ENCODE measurements around the gene PCDHGA6.
A peak's percentile ranks its signal among the peaks of the same experiment; 100 is the strongest.
"Not testable (repeated sequence)": the region's sequence is repeated elsewhere in the genome, so short reads cannot be mapped to it uniquely, and the experiment has no call there.

PCDHGA6 gene

GRCh38 chr5:141394401-141395187 is 20.9 kb downstream of the PCDHGA6 start:
- not testable (repeated sequence) for H3K23ac ChIP-seq (ENCODE audit: low read length in 2 of 2); H3K14ac ChIP-seq (ENCODE audit: low read length in 2 of 2); H2BK15ac ChIP-seq (ENCODE audit: low read depth, poor library complexity, severe bottlenecking); H3K4me2 ChIP-seq (ENCODE audit: low read length, poor library complexity, severe bottlenecking); H2BK5ac ChIP-seq (ENCODE audit: low read depth, low read length, poor library complexity, severe bottlenecking); H3K27me3 ChIP-seq (ENCODE audit: control insufficient read depth in 1 of 2, insufficient read depth in 1 of 2, low read length in 2 of 2); H3K4ac ChIP-seq (ENCODE audit: low read depth in 1 of 2, low read length in 2 of 2); H2AK5ac ChIP-seq (ENCODE audit: low read length, severe bottlenecking); H2AFZ ChIP-seq (ENCODE audit: low read depth, low read length); H3K27ac ChIP-seq (ENCODE audit: low read length, poor library complexity, severe bottlenecking); H4K91ac ChIP-seq (ENCODE audit: low read length); H2BK12ac ChIP-seq (ENCODE audit: low read length in 2 of 2); H4K8ac ChIP-seq (ENCODE audit: low read length); H3K9ac ChIP-seq (ENCODE audit: low read length); H3K4me1 ChIP-seq (ENCODE audit: control insufficient read depth, insufficient read depth, low read depth, low read length); H3K18ac ChIP-seq (ENCODE audit: low read depth in 1 of 2, low read length in 2 of 2); H2BK120ac ChIP-seq (ENCODE audit: low read depth, low read length); DNase-seq
- peaks cover 66% of the 10 kb centered on the region for H3K9me3 ChIP-seq (ENCODE audit: control insufficient read depth, low read length)
- H3K79me1 ChIP-seq (replicated peaks; ENCODE audit: low read length, poor library complexity, severe bottlenecking): peaks cover 19% of the 10 kb centered on the region
- peak overlapping the region in 1 of 2 experiments; percentile 8 for H3K4me3 ChIP-seq (ENCODE audit: insufficient read depth in 1 of 2, low read depth in 1 of 2, low read length in 2 of 2)
- WGBS: 95% methylated on average over 39 of the region's 53 CpGs
- H3K36me3 ChIP-seq (ENCODE audit: control insufficient read depth in 1 of 2, insufficient read depth in 2 of 2, low read depth in 1 of 2, low read length in 2 of 2): peaks cover 0 to 33% of the 10 kb centered on the region in 2 experiments

- H3K27ac ChIP-seq (ENCODE audit: low read length, poor library complexity, severe bottlenecking); H3K4ac ChIP-seq (ENCODE audit: low read depth in 1 of 2, low read length in 2 of 2); H4K8ac ChIP-seq (ENCODE audit: low read length); H2BK15ac ChIP-seq (ENCODE audit: low read depth, poor library complexity, severe bottlenecking); H3K18ac ChIP-seq (ENCODE audit: low read depth in 1 of 2, low read length in 2 of 2); H3K4me1 ChIP-seq (ENCODE audit: control insufficient read depth, insufficient read depth, low read depth, low read length); H2AFZ ChIP-seq (ENCODE audit: low read depth, low read length); H3K27me3 ChIP-seq (ENCODE audit: control insufficient read depth in 1 of 2, insufficient read depth in 1 of 2, low read length in 2 of 2); H4K91ac ChIP-seq (ENCODE audit: low read length); H2BK12ac ChIP-seq (ENCODE audit: low read length in 2 of 2); H2BK120ac ChIP-seq (ENCODE audit: low read depth, low read length); H3K4me2 ChIP-seq (ENCODE audit: low read length, poor library complexity, severe bottlenecking); H3K14ac ChIP-seq (ENCODE audit: low read length in 2 of 2); H2BK5ac ChIP-seq (ENCODE audit: low read depth, low read length, poor library complexity, severe bottlenecking); DNase-seq; H2AK5ac ChIP-seq (ENCODE audit: low read length, severe bottlenecking); H3K23ac ChIP-seq (ENCODE audit: low read length in 2 of 2): not testable (repeated sequence)
- peaks cover 61% of the 10 kb centered on the region for H3K9me3 ChIP-seq (ENCODE audit: control insufficient read depth, low read length)
- H3K9ac ChIP-seq (ENCODE audit: low read length): peak within 1 kb of the TSS; percentile 65
- WGBS: 90% methylated on average over 13 of the region's 43 CpGs
- H3K4me3 ChIP-seq (ENCODE audit: insufficient read depth in 1 of 2, low read depth in 1 of 2, low read length in 2 of 2): peak within 1 kb of the TSS in 1 of 2 experiments; percentile 70
- H3K79me1 ChIP-seq (replicated peaks; ENCODE audit: low read length, poor library complexity, severe bottlenecking): peaks cover 21% of the 10 kb centered on the region
- peaks cover 0 to 34% of the 10 kb centered on the region in 2 experiments for H3K36me3 ChIP-seq (ENCODE audit: control insufficient read depth in 1 of 2, insufficient read depth in 2 of 2, low read depth in 1 of 2, low read length in 2 of 2)
Observed at GRCh38 chr5:141397756-141398551, 24.3 kb downstream of the PCDHGA6 start, which contains the start of gene PCDHGB5. PCDHGB5 (plus strand) TSS chr5:141397947; CDS start chr5:141398128, 181 bp downstream.

GRCh38 chr5:141398608-141399007 is 24.9 kb downstream of the PCDHGA6 start:
- no peaks in the 10 kb centered on the region for H3K4me1 ChIP-seq (ENCODE audit: control insufficient read depth, insufficient read depth, low read depth, low read length)
- no peak for DNase-seq
- H2BK120ac ChIP-seq (ENCODE audit: low read depth, low read length): no peak overlapping the region
- H3K79me1 ChIP-seq (replicated peaks; ENCODE audit: low read length, poor library complexity, severe bottlenecking): peaks cover 18% of the 10 kb centered on the region
- H3K9ac ChIP-seq (ENCODE audit: low read length): no peak overlapping the region
- peaks cover 60% of the 10 kb centered on the region for H3K9me3 ChIP-seq (ENCODE audit: control insufficient read depth, low read length)
- H2AK5ac ChIP-seq (ENCODE audit: low read length, severe bottlenecking): no peak overlapping the region
- H3K4me2 ChIP-seq (ENCODE audit: low read length, poor library complexity, severe bottlenecking): no peak overlapping the region
- no peak overlapping the region for H3K14ac ChIP-seq (ENCODE audit: low read length in 2 of 2)
- peak overlapping the region in 1 of 2 experiments; percentile 70 for H3K4me3 ChIP-seq (ENCODE audit: insufficient read depth in 1 of 2, low read depth in 1 of 2, low read length in 2 of 2)
- peaks cover 0 to 34% of the 10 kb centered on the region in 2 experiments for H3K36me3 ChIP-seq (ENCODE audit: control insufficient read depth in 1 of 2, insufficient read depth in 2 of 2, low read depth in 1 of 2, low read length in 2 of 2)
- H3K18ac ChIP-seq (ENCODE audit: low read depth in 1 of 2, low read length in 2 of 2): no peak overlapping the region
- H2BK15ac ChIP-seq (ENCODE audit: low read depth, poor library complexity, severe bottlenecking): no peak overlapping the region
- no peak overlapping the region for H3K23ac ChIP-seq (ENCODE audit: low read length in 2 of 2)
- WGBS: 95% methylated on average over 15 of the region's 15 CpGs
- H2BK5ac ChIP-seq (ENCODE audit: low read depth, low read length, poor library complexity, severe bottlenecking): no peak overlapping the region
- H4K8ac ChIP-seq (ENCODE audit: low read length): no peak overlapping the region
- H4K91ac ChIP-seq (ENCODE audit: low read length): no peak overlapping the region
- H3K4ac ChIP-seq (ENCODE audit: low read depth in 1 of 2, low read length in 2 of 2): no peak overlapping the region
- H2BK12ac ChIP-seq (ENCODE audit: low read length in 2 of 2): no peak overlapping the region
- no peak overlapping the region for H2AFZ ChIP-seq (ENCODE audit: low read depth, low read length)
- no peak overlapping the region for H3K27ac ChIP-seq (ENCODE audit: low read length, poor library complexity, severe bottlenecking)
- H3K27me3 ChIP-seq (ENCODE audit: control insufficient read depth in 1 of 2, insufficient read depth in 1 of 2, low read length in 2 of 2): no peaks in the 10 kb centered on the region

Measured in mesenchymal stem cell (in vitro differentiated cells and primary cell).